ENCODE results near the gene AADACL4.

Gene AADACL4

GRCh38 chr1:12643785-12644184 is at the start of gene AADACL4:
Gene AADACL4 (plus strand): TSS chr1:12644085. CDS start chr1:12644547, 462 bp downstream.
- no peak for DNase-seq (ENCODE audit: low read depth)

- DNase-seq (ENCODE audit: low read depth) = no peak
These were observed 49.4 kb upstream of the AADACL4 start for GRCh38 chr1:12594490-12594889.

- DNase-seq (ENCODE audit: low read depth) = no peak
These were observed 48.7 kb upstream of the AADACL4 start for GRCh38 chr1:12594966-12595756.

- no peak for DNase-seq (ENCODE audit: low read depth)
These were observed 48.2 kb upstream of the AADACL4 start for GRCh38 chr1:12595757-12596006.

- DNase-seq (ENCODE audit: low read depth) = peak; percentile 92
These were observed 47.7 kb upstream of the AADACL4 start for GRCh38 chr1:12596007-12596821.

GRCh38 chr1:12597792-12598191 is 46.1 kb upstream of the AADACL4 start:
- DNase-seq (ENCODE audit: low read depth) = no peak

- DNase-seq (ENCODE audit: low read depth) = no peak
These were observed 44.9 kb upstream of the AADACL4 start for GRCh38 chr1:12598974-12599373.

GRCh38 chr1:12599657-12600056 is 44.2 kb upstream of the AADACL4 start:
- DNase-seq (ENCODE audit: low read depth) = no peak

GRCh38 chr1:12600335-12600734 is 43.5 kb upstream of the AADACL4 start:
- no peak for DNase-seq (ENCODE audit: low read depth)

- no peak for DNase-seq (ENCODE audit: low read depth)
These were observed 42.8 kb upstream of the AADACL4 start for GRCh38 chr1:12600880-12601633.

GRCh38 chr1:12601700-12602658 is 41.9 kb upstream of the AADACL4 start:
- no peak for DNase-seq (ENCODE audit: low read depth)

GRCh38 chr1:12602659-12603024 is 41.2 kb upstream of the AADACL4 start:
- no peak for DNase-seq (ENCODE audit: low read depth)

- no peak for DNase-seq (ENCODE audit: low read depth)
These were observed 40.7 kb upstream of the AADACL4 start for GRCh38 chr1:12603224-12603623.

GRCh38 chr1:12604114-12604874 is 39.6 kb upstream of the AADACL4 start:
- DNase-seq (ENCODE audit: low read depth) = peak; percentile 79

- no peak for DNase-seq (ENCODE audit: low read depth)
These were observed 38.9 kb upstream of the AADACL4 start for GRCh38 chr1:12604986-12605385.

- no peak for DNase-seq (ENCODE audit: low read depth)
These were observed 36.6 kb upstream of the AADACL4 start for GRCh38 chr1:12607263-12607662.

GRCh38 chr1:12608311-12608957 is 35.5 kb upstream of the AADACL4 start:
- no peak for DNase-seq (ENCODE audit: low read depth)

GRCh38 chr1:12609469-12610003 is 34.3 kb upstream of the AADACL4 start:
- no peak for DNase-seq (ENCODE audit: low read depth)

GRCh38 chr1:12610305-12610935 is 33.5 kb upstream of the AADACL4 start:
- no peak for DNase-seq (ENCODE audit: low read depth)

- DNase-seq (ENCODE audit: low read depth) = no peak
These were observed 32.9 kb upstream of the AADACL4 start for GRCh38 chr1:12610941-12611340.

All from fibroblast of the conjunctiva (primary cell).